ENCODE results near the gene ERV3-1. TPM values are rescaled to one million over a fixed set of nuclear protein-coding genes. Genes with fewer than 3 reads are reported as not detected.
"Not testable (repeated sequence)": the region's sequence is repeated elsewhere in the genome, so short reads cannot be mapped to it uniquely, and the experiment has no call there.

ERV3-1 gene
- total RNA-seq, 2 experiments from 2014 or later = 9.9 to 10.7 TPM

DNA sequence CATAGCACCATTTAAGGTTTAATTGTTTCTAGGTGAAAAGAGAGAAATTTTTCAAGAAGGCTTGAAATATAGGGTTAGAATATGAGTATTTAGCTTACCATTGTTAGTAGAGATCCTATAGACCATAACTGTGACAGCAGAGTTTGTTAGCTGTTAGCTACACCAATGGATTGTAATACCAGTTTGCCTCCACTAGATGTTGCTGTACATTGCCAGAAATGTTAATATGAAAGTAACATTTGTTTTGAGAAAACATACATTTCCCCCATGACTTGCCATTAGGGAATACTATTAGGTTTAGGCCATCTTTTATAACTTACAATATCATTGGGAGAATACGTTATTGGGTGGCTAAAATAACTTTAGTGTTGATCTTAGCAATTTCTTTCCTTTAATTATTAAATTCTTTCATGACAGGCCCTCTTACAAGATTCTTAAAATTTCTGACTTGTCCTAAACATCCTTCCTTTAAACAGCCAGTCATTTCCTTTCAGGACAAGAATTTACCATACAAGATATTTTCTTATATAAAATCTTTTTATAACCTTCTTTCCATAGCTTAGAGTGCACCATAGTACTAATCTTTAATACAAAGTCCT is 55.1 kb downstream of the ERV3-1 start:
- Mint-ChIP-seq H3K4me3 (no peak overlapping the region), H3K9me3 (no peaks in the 10 kb centered on the region), H3K27me3 (peaks cover 29% of the 10 kb centered on the region), H3K4me1 (ENCODE audit: low read depth) (peaks cover 6% of the 10 kb centered on the region), H3K36me3 (ENCODE audit: low read depth) (no peaks in the 10 kb centered on the region), H3K27ac (no peak overlapping the region)
- POLR2A ChIA-PET = no interaction called here
- peak; percentile 68 for ATAC-seq
- CTCF ChIA-PET = interaction anchor here (0.6 to 6.0 kb wide), 9 partner anchors 9 to 365 kb away, joined by 3 to 54 read pairs (median 6); partner anchors contain the start of gene ERV3-1
- intact Hi-C loops (cut with micrococcal nuclease) = loop anchor here (2.0 kb wide), 1 partner anchor 355 kb away; no protein-coding TSS in a partner anchor
- DNase-seq = no peak
- TF ChIP-seq CTCF (IDR thresholded peaks at IDR 0.05) = peak; percentile 77

DNA sequence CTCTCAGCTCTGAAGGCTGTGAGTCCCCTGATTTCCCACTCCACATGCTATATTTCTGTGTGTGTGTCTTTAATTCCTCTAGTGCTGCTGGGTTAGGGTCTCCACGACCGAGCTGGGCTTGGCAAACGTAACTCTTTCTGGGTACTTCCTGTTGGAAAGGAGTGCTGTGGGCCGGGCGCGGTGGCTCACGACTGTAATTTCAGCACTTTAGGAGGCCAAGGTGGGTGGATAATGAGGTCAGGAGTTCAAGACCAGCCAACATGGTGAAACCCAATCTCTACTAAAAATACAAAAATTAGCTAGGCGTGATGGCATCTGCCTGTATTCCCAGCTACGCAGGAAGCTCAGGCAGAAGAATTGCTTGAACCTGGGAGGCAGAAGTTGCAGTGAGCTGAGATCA is 55.8 kb downstream of the ERV3-1 start:
- CTCF ChIA-PET = interaction anchor here (0.6 to 6.0 kb wide), 9 partner anchors 10 to 366 kb away, joined by 3 to 54 read pairs (median 6); partner anchors contain the start of gene ERV3-1
- H3K9me3 Mint-ChIP-seq; H3K4me3 Mint-ChIP-seq; POLR2A ChIA-PET; H3K36me3 Mint-ChIP-seq (ENCODE audit: low read depth); H3K4me1 Mint-ChIP-seq (ENCODE audit: low read depth); H3K27ac Mint-ChIP-seq: not testable (repeated sequence)
- peak; percentile 36 for DNase-seq
- ATAC-seq = peak; percentile 47
- H3K27me3 Mint-ChIP-seq = peaks cover 34% of the 10 kb centered on the region
- intact Hi-C loops (cut with micrococcal nuclease) = loop anchor here (2.0 kb wide), 1 partner anchor 356 kb away; no protein-coding TSS in a partner anchor

GRCh38 chr7:64948774-64949173 is 57.7 kb downstream of the ERV3-1 start:
- H3K9me3 Mint-ChIP-seq; H3K4me3 Mint-ChIP-seq; H3K4me1 Mint-ChIP-seq (ENCODE audit: low read depth); H3K27ac Mint-ChIP-seq; H3K36me3 Mint-ChIP-seq (ENCODE audit: low read depth); intact Hi-C loops (cut with micrococcal nuclease); POLR2A ChIA-PET; ATAC-seq; DNase-seq: not testable (repeated sequence)
- CTCF ChIA-PET = interaction anchor here (1.9 to 6.0 kb wide), 2 partner anchors 60 to 360 kb away, joined by 4 to 54 read pairs; no protein-coding TSS in a partner anchor
- H3K27me3 Mint-ChIP-seq = peaks cover 40% of the 10 kb centered on the region

DNA sequence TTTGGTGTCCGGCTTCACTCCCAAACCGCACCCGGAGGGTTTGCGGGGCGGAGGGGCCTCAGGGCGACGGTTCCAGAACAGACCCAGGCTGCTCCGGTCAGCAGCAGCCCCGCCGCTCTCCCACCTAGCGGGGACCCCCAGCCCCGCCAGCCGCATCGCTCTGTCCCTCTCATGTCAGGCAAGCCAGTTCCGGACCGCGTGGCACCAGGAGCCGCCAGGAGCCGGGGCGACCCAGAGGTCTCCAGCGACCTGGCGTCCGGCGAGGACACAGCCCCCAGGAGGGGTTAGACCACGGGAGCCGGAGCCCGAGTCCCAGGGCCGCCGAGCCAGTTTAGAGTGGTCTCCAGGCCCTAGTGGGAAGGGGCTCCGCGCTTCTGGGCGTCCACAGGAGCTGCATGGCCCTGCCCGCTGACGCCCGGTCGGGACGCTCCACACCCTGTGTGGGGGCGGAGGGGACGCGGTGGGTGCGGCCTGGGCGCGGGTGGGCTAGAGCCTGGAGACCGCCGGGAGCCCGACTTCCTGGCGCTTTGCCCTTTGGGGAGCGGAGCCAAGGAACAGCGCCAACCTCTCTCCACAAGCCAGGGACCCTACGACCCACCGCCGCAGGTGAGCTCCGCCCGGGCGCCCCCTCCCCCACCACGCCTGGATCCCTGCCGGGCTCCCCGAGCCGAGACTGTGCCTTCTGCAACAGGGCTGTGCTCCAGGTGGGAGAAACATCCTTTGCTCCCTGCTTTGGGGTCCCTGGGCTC is 59.1 kb downstream of the ERV3-1 start:
- H3K4me3 Mint-ChIP-seq = no peak overlapping the region
- peaks cover 42% of the 10 kb centered on the region for H3K27me3 Mint-ChIP-seq
- no peaks in the 10 kb centered on the region for H3K36me3 Mint-ChIP-seq (ENCODE audit: low read depth)
- no peak for TF ChIP-seq CTCF (IDR thresholded peaks at IDR 0.05)
- intact Hi-C loops (cut with micrococcal nuclease) = no loop called here
- H3K27ac Mint-ChIP-seq = no peak overlapping the region
- H3K4me1 Mint-ChIP-seq (ENCODE audit: low read depth) = peaks cover 6% of the 10 kb centered on the region
- no peaks in the 10 kb centered on the region for H3K9me3 Mint-ChIP-seq
- ChIA-PET CTCF (interaction anchor here (1.2 to 1.9 kb wide), 2 partner anchors 12 to 59 kb away, joined by 3 to 4 read pairs; no protein-coding TSS in a partner anchor), POLR2A (no interaction called here)
- DNase-seq (no peak), ATAC-seq (no peak)

DNA sequence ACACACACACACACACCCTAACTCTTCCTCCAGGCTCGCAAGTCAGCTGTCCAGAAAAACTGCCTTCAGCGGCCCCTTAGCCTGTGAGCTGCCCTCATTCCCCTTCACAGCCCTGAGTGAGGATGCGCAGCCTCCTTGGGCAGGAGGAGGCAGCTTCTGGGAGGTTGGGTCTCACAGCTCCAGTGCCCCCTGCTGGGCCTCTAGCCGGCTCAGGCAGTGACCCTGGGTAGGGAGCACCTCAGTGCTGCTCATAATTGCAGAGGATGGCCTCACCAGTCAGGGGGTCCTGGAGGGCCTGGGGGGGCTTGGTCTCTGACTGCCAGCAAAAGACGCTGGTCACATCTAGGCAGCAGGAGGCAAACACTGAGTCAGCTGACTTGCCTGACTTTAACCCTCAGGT is 59.7 kb downstream of the ERV3-1 start:
- Mint-ChIP-seq H3K4me3 (no peak overlapping the region), H3K27me3 (peaks cover 42% of the 10 kb centered on the region), H3K27ac (no peak overlapping the region), H3K36me3 (ENCODE audit: low read depth) (no peaks in the 10 kb centered on the region), H3K9me3 (no peaks in the 10 kb centered on the region), H3K4me1 (ENCODE audit: low read depth) (peaks cover 6% of the 10 kb centered on the region)
- TF ChIP-seq CTCF (IDR thresholded peaks at IDR 0.05) = peak; percentile 29
- ChIA-PET CTCF (interaction anchor here (0.7 to 1.8 kb wide), 6 partner anchors 10 to 361 kb away, joined by 3 to 8 read pairs (median 4); partner anchors contain the start of gene ZNF138), POLR2A (no interaction called here)
- intact Hi-C loops (cut with micrococcal nuclease) = no loop called here
- ATAC-seq (peak; percentile 64), DNase-seq (peak; percentile 53)
